ENCODE measurements around the gene SLC1A5.
A peak's percentile ranks its signal among the peaks of the same experiment; 100 is the strongest.
"Not testable (repeated sequence)": the region's sequence is repeated elsewhere in the genome, so short reads cannot be mapped to it uniquely, and the experiment has no call there.

SLC1A5 gene

GRCh38 chr19:46766569-46767317, 21.7 kb downstream of the SLC1A5 start:
- no peak overlapping the region for H3K9ac ChIP-seq
- peaks cover 0 to 5% (median 0%) of the 10 kb centered on the region in 11 experiments; a peak in 1 of 22 replicates for H4K20me1 ChIP-seq
- H3K4me3 ChIP-seq, result no peak overlapping the region
- H3K9me3 ChIP-seq (replicated peaks in 1 of 11), result no peaks in the 10 kb centered on the region
- 0 out of 22 replicates have a peak, but pooled peaks cover 0 to 3% (median 0%) of the 10 kb centered on the region in 11 experiments for H3K36me3 ChIP-seq
- no peaks in the 10 kb centered on the region for H3K27me3 ChIP-seq
- no peak overlapping the region for H3K27ac ChIP-seq
- H3K4me2 ChIP-seq, result no peak overlapping the region
- H3K4me1 ChIP-seq, result peaks cover 0 to 5% (median 0%) of the 10 kb centered on the region in 10 experiments; a peak in 2 of 20 replicates
- TF ChIP-seq Cebpa-rat (IDR thresholded peaks at IDR 0.05), result no peak

- Histone ChIP-seq H3K27me3 (no peaks in the 10 kb centered on the region), H4K20me1 (peaks cover 0 to 5% (median 0%) of the 10 kb centered on the region in 11 experiments; a peak in 1 of 22 replicates), H3K9me3 (replicated peaks in 1 of 11) (no peaks in the 10 kb centered on the region), H3K4me2 (no peak overlapping the region), H3K4me3 (no peak overlapping the region), H3K36me3 (no peaks in the 10 kb centered on the region), H3K9ac (no peak overlapping the region), H3K4me1 (peaks cover 3 to 23% (median 11%) of the 10 kb centered on the region in 10 experiments; a peak in 17 of 20 replicates), H3K27ac (no peak overlapping the region)
- TF ChIP-seq Cebpa-rat (IDR thresholded peaks at IDR 0.05), result no peak
These were observed 23.5 kb downstream of the SLC1A5 start for GRCh38 chr19:46764817-46765291.

DNA sequence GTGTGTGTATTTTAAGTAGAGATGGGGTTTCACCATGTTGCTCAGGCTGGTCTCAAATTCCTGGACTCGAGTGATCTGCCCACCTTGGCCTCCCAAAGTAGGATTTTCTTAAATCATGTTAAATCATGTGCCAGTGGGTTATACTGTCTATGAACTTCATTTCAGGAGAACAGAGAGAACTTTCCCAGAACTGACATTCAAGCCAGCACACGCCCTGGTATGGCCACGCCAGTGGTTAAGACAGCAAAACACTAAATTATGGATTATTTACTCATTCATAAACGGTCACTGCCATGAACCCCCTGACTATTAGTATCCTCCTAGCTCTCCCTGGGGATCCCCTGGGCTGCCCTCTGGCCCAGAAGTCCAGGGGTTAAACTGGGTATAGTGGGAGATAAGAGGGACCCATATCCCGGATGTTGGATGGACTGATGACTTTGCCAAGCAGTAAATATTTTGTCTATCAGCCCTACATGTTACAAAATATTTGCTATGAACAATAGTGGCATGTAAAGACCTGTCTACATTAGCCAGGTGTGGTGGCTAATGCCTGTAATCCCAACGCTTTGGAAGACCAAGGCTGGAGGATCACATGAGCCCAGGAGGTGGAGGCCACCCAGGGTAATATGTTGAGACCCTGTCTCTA, 26.0 kb downstream of the SLC1A5 start:
- H3K4me3 ChIP-seq, result no peak overlapping the region
- no peak for TF ChIP-seq Cebpa-rat (IDR thresholded peaks at IDR 0.05)
- H3K9ac ChIP-seq, result no peak overlapping the region
- no peaks in the 10 kb centered on the region for H3K27me3 ChIP-seq
- no peak overlapping the region for H3K4me2 ChIP-seq
- H3K27ac ChIP-seq, result no peak overlapping the region
- peaks cover 11 to 43% (median 25%) of the 10 kb centered on the region in 10 experiments; a peak in 18 of 20 replicates for H3K4me1 ChIP-seq
- peaks cover 0 to 9% (median 5%) of the 10 kb centered on the region in 11 experiments; a peak in 8 of 22 replicates for H4K20me1 ChIP-seq
- no peaks in the 10 kb centered on the region for H3K9me3 ChIP-seq (replicated peaks in 1 of 11)
- peaks cover 0 to 13% (median 4%) of the 10 kb centered on the region in 11 experiments; a peak in 7 of 22 replicates for H3K36me3 ChIP-seq

DNA sequence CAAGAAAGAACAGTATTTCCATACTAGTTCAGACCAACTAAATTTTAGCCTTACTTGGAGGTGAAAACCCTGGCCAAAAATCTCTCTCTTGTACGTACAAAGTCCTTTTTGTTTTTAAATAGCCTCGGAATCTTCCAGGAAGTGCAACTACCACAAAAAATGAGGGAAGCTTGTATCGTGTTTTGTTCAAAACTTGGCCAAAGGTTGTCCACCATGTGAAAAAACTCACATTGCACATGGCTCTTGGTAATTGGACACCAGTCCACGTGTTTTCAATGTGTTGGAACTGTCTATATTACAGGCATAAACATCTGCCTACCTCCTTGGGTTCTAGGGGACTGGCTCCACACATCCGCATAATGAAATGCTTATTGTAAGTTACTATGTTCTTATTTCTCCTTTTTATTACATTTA, 27.0 kb downstream of the SLC1A5 start:
- no peak for TF ChIP-seq Cebpa-rat (IDR thresholded peaks at IDR 0.05)
- Histone ChIP-seq H3K9ac (no peak overlapping the region), H3K27me3 (no peaks in the 10 kb centered on the region), H3K4me1 (peaks cover 19 to 51% (median 35%) of the 10 kb centered on the region in 10 experiments; a peak in 18 of 20 replicates), H3K4me3 (no peak overlapping the region), H3K9me3 (replicated peaks in 1 of 11) (no peaks in the 10 kb centered on the region), H3K36me3 (peaks cover 0 to 21% (median 7%) of the 10 kb centered on the region in 11 experiments; a peak in 16 of 22 replicates), H3K4me2 (peak overlapping the region in 5 of 11 experiments; percentile 12 to 44 (median 33); a peak in 7 of 22 replicates), H3K27ac (peak overlapping the region in 1 of 11 experiments; percentile 13; a peak in 1 of 22 replicates), H4K20me1 (peaks cover 0 to 18% (median 7%) of the 10 kb centered on the region in 11 experiments; a peak in 8 of 22 replicates)

DNA sequence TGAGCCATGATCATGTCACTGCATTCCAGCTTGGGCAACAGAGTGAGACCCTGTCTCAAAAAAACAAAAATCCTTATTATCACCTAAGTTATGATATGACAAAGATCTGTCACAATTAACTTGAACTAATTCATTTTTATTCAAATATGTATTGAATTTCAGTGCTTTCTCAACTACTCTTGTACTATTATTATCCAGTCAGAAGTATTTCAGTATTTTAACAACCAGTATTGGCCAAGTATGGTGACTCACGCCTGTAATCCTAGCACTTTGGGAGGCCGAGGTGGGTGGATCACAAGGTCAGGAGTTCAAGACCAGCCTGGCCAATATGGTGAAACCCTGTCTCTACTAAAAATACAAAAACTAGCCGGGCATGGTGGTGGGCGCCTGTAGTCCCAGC, 27.5 kb downstream of the SLC1A5 start:
- peaks cover 4 to 26% (median 13%) of the 10 kb centered on the region in 11 experiments; a peak in 19 of 22 replicates for H3K36me3 ChIP-seq
- H4K20me1 ChIP-seq, result peaks cover 0 to 23% (median 11%) of the 10 kb centered on the region in 11 experiments; a peak in 10 of 22 replicates
- H3K4me3 ChIP-seq; H3K9me3 ChIP-seq (replicated peaks in 1 of 11); H3K27ac ChIP-seq; H3K27me3 ChIP-seq; H3K9ac ChIP-seq: not testable (repeated sequence)
- H3K4me1 ChIP-seq, result peaks cover 22 to 57% (median 38%) of the 10 kb centered on the region in 10 experiments; a peak in 18 of 20 replicates
- H3K4me2 ChIP-seq, result peak overlapping the region in 4 of 11 experiments; percentile 12 to 43 (median 24); a peak in 3 of 22 replicates

GRCh38 chr19:46760363-46760762, 28.0 kb downstream of the SLC1A5 start:
- TF ChIP-seq Cebpa-rat (IDR thresholded peaks at IDR 0.05), result no peak
- Histone ChIP-seq H3K4me3 (no peak overlapping the region), H3K27me3 (no peaks in the 10 kb centered on the region), H3K27ac (no peak overlapping the region), H3K36me3 (peaks cover 6 to 32% (median 18%) of the 10 kb centered on the region in 11 experiments; a peak in 19 of 22 replicates), H3K4me1 (peaks cover 22 to 62% (median 42%) of the 10 kb centered on the region in 10 experiments; a peak in 19 of 20 replicates), H3K9ac (no peak overlapping the region), H3K4me2 (peak overlapping the region in 2 of 11 experiments; percentile 33 to 42; a peak in 2 of 22 replicates), H3K9me3 (replicated peaks in 1 of 11) (no peaks in the 10 kb centered on the region), H4K20me1 (peaks cover 0 to 29% (median 13%) of the 10 kb centered on the region in 11 experiments; a peak in 10 of 22 replicates)

GRCh38 chr19:46759817-46760333, 28.5 kb downstream of the SLC1A5 start:
- Histone ChIP-seq H3K4me2 (peak overlapping the region in 6 of 11 experiments; percentile 18 to 67 (median 43); a peak in 10 of 22 replicates), H3K27ac (no peak overlapping the region), H3K9ac (no peak overlapping the region; a peak in 1 of 22 replicates), H3K9me3 (replicated peaks in 1 of 11) (no peaks in the 10 kb centered on the region), H3K36me3 (peaks cover 6 to 33% (median 18%) of the 10 kb centered on the region in 11 experiments; a peak in 19 of 22 replicates), H3K4me1 (peaks cover 22 to 63% (median 47%) of the 10 kb centered on the region in 10 experiments; a peak in 19 of 20 replicates), H3K4me3 (no peak overlapping the region), H3K27me3 (no peaks in the 10 kb centered on the region), H4K20me1 (peaks cover 0 to 33% (median 13%) of the 10 kb centered on the region in 11 experiments; a peak in 10 of 22 replicates)
- no peak for TF ChIP-seq Cebpa-rat (IDR thresholded peaks at IDR 0.05)

DNA sequence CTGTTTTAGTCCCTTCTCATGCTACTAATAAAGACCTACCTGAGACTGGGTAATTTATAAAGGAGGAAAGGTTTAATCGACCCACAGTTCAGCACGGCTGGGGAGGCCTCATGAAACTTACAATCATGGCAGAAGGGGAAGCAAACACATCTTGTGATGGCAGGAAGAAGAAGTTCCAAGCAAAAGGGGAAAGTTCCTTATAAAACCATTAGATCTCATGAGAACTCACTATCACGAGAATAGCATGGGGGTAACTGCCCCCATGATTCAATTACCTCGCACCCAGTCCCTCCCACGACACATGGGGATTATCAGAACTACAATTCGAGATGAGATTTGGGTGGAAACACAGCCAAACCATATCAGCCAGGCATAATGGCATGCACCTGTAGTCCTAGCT, 29.2 kb downstream of the SLC1A5 start:
- Histone ChIP-seq H3K27ac (no peak overlapping the region), H3K4me3 (no peak overlapping the region)
- no peak for TF ChIP-seq Cebpa-rat (IDR thresholded peaks at IDR 0.05)

More for the DNA sequence above, 29.2 kb downstream of the SLC1A5 start:
- no peak overlapping the region for H3K9ac ChIP-seq
- peak overlapping the region in 6 of 11 experiments; percentile 18 to 67 (median 43); a peak in 10 of 22 replicates for H3K4me2 ChIP-seq
- no peaks in the 10 kb centered on the region for H3K27me3 ChIP-seq
- peaks cover 22 to 70% (median 51%) of the 10 kb centered on the region in 10 experiments; a peak in 19 of 20 replicates for H3K4me1 ChIP-seq
- peaks cover 0 to 38% (median 13%) of the 10 kb centered on the region in 11 experiments; a peak in 11 of 22 replicates for H4K20me1 ChIP-seq
- H3K36me3 ChIP-seq, result peaks cover 6 to 33% (median 18%) of the 10 kb centered on the region in 11 experiments; a peak in 19 of 22 replicates
- no peaks in the 10 kb centered on the region for H3K9me3 ChIP-seq (replicated peaks in 1 of 11)

Data from BLaER1 treated with 17β-estradiol and CSF1 and Interleukin-3, amounts not matched to agents 10 nM and 100 nM (cell line).